GM12878 (cell line): ENCODE results near the gene LIN54. TPM values are rescaled to one million over a fixed set of nuclear protein-coding genes. Genes with fewer than 3 reads are reported as not detected.
A peak's percentile ranks its signal among the peaks of the same experiment; 100 is the strongest.

ENCODE experiments used
- ATAC-seq: fragments of 200-7000 bp; cut with Tn5 transposase; 3 replicates; pipeline ENCODE4 v1.9.1; 2020; ENCODE audit warnings: mild to moderate bottlenecking, moderate library complexity
- BruUV-seq: library from RNA; stranded (reverse); fragments of 400-500 nt; replicated peaks from 2 replicates; lab custom pipeline; 2021; lab: Mats Ljungman, UMichigan
- CTCF ChIA-PET: fragments of 300-600 bp; sonication (Branson Sonifier 250); formaldehyde crosslinking; extraction: SDS; loops from one replicate; lab custom pipeline; 2021; ENCODE audit warnings: inconsistent platforms; lab: Yijun Ruan, JAX
- POLR2A ChIA-PET: fragments of 350-600 bp; formaldehyde crosslinking; extraction: SDS; loops from one replicate; lab custom pipeline; 2021; ENCODE audit warnings: inconsistent platforms; lab: Charles Lee
- RAD21 ChIA-PET: fragments of 300-600 bp; sonication (Branson Sonifier 250); formaldehyde crosslinking; loops from one replicate; lab custom pipeline; 2023; ENCODE audit warnings: antibody characterized with exemption; ENCODE audit not compliant: unreplicated experiment; lab: Charles Lee
- SMC1A ChIA-PET: fragments of 300-600 bp; sonication (Branson Sonifier 250); formaldehyde crosslinking; loops from one replicate; lab custom pipeline; 2023; ENCODE audit not compliant: unreplicated experiment, uncharacterized antibody; lab: Charles Lee
- DNase-seq: peaks from one replicate; pipeline ENCODE4 v3.0.0-alpha.2; 2011; ENCODE audit warnings: low read depth, low spot score
- FAIRE-seq: peaks from 3 replicates; lab custom pipeline; 2011; peaks lifted over from hg19 to GRCh38; lab: Jason Lieb, UNC
- H2AFZ ChIP-seq: 2 replicates; pipeline ENCODE4 v1.6.0; 2011; ENCODE audit warnings: low read depth, low read length, control low read depth; ENCODE audit not compliant: control insufficient read depth
- H3K27ac ChIP-seq: 2 replicates; pipeline ENCODE4 v1.5.1; 2011; ENCODE audit warnings: control low read depth; ENCODE audit not compliant: control insufficient read depth, insufficient read depth
- H3K27me3 ChIP-seq, 2 experiments: replicated peaks in 1 of 2; 2 replicates each; pipeline versions ENCODE4 v1.6.0 to v1.6.1; 2011; ENCODE audit warnings: low read length in 1 of 2; ENCODE audit not compliant: control insufficient read depth in 2 of 2, insufficient read depth in 2 of 2
- H3K36me3 ChIP-seq, 2 experiments: 2 replicates each; pipeline ENCODE4 v1.5.1; 2011; ENCODE audit warnings: low read length in 1 of 2; ENCODE audit not compliant: control insufficient read depth in 2 of 2, insufficient read depth in 2 of 2
- H3K4me1 ChIP-seq: 2 replicates; pipeline ENCODE4 v1.6.1; 2011; ENCODE audit warnings: mild to moderate bottlenecking, low read length, moderate library complexity, mixed read lengths; ENCODE audit not compliant: control insufficient read depth, insufficient read depth
- H3K4me2 ChIP-seq: 2 replicates; pipeline ENCODE4 v1.6.0; 2011; ENCODE audit warnings: control low read depth; ENCODE audit not compliant: control insufficient read depth, insufficient read depth
- H3K4me3 ChIP-seq: fragments of 200-600 bp; sonication (generic); 2 replicates; pipeline ENCODE4 v1.5.1; 2016
- H3K79me2 ChIP-seq: 2 replicates; pipeline ENCODE4 v1.6.0; 2011; ENCODE audit warnings: low read length; ENCODE audit not compliant: control insufficient read depth, insufficient read depth
- H3K9ac ChIP-seq: 2 replicates; pipeline ENCODE4 v1.8.0; 2011; ENCODE audit warnings: low read length, control low read depth, mixed read lengths; ENCODE audit not compliant: control insufficient read depth, insufficient read depth
- H3K9me3 ChIP-seq: replicated peaks from 3 replicates; pipeline ENCODE4 v1.5.1; 2011; ENCODE audit warnings: mild to moderate bottlenecking, low read length; ENCODE audit not compliant: control insufficient read depth, insufficient read depth
- H4K20me1 ChIP-seq: 2 replicates; pipeline ENCODE4 v1.6.0; 2011; ENCODE audit not compliant: control insufficient read depth, insufficient read depth
- ATF7 ChIP-seq: fragments of 450-650 bp; IDR thresholded peaks from 2 replicates; pipeline ENCODE4 v1.6.1; 2016; ENCODE audit warnings: low read depth, mild to moderate bottlenecking
- CREB1 ChIP-seq: IDR thresholded peaks from 2 replicates; pipeline ENCODE4 v1.6.1; 2012; ENCODE audit warnings: low read depth, mild to moderate bottlenecking, inconsistent platforms
- CREM ChIP-seq: IDR thresholded peaks from 2 replicates; pipeline ENCODE4 v1.6.1; 2014; ENCODE audit warnings: antibody characterized with exemption, low read depth
- EP300 ChIP-seq, 2 experiments: fragments of 150-350 bp in 1 of 2; IDR thresholded peaks; 2 replicates each; pipeline ENCODE4 v1.6.1; 2011 to 2012; ENCODE audit warnings: low read depth in 2 of 2, low read length in 2 of 2, borderline replicate concordance in 1 of 2, improper control_type of control experiment in 1 of 2, inconsistent platforms in 1 of 2; ENCODE audit not compliant: control insufficient read depth in 1 of 2
- HDAC6 ChIP-seq: fragments of 200-600 bp; sonication (generic); IDR thresholded peaks from one replicate; pipeline ENCODE4 v1.8.0; 2017; ENCODE audit warnings: antibody characterized with exemption; ENCODE audit not compliant: unreplicated experiment
- IKZF2 ChIP-seq, 2 experiments: fragments of 450-650 bp; IDR thresholded peaks; 2 replicates each; pipeline ENCODE4 v1.6.1; 2017; ENCODE audit warnings: mild to moderate bottlenecking in 2 of 2, moderate library complexity in 2 of 2
- MLLT1 ChIP-seq: fragments of 450-650 bp; IDR thresholded peaks from 2 replicates; pipeline ENCODE4 v1.6.1; 2016; ENCODE audit warnings: mild to moderate bottlenecking
- NBN ChIP-seq: fragments of 450-650 bp; IDR thresholded peaks from 2 replicates; pipeline ENCODE4 v1.6.1; 2016
- NR2F1 ChIP-seq: fragments of 450-650 bp; conservative IDR thresholded peaks from 2 replicates; pipeline ENCODE4 v1.6.1; 2017; ENCODE audit warnings: mild to moderate bottlenecking
- RUNX3 ChIP-seq: IDR thresholded peaks from 2 replicates; pipeline ENCODE4 v1.6.1; 2012; ENCODE audit warnings: low read length, inconsistent platforms
- SKIL ChIP-seq: fragments of 450-650 bp; IDR thresholded peaks from 2 replicates; pipeline ENCODE4 v1.6.1; 2017; ENCODE audit warnings: mild to moderate bottlenecking, low read depth, inconsistent platforms; ENCODE audit not compliant: poor library complexity, severe bottlenecking
- SREBF2 ChIP-seq: IDR thresholded peaks from 2 replicates; pipeline ENCODE4 v1.6.1; 2012; ENCODE audit warnings: mild to moderate bottlenecking, low read length
- WGBS: methylation state at CpG from one replicate; pipeline ENCODE4 v1.1.6; 2016; ENCODE audit warnings: low lambda C conversion rate; ENCODE audit not compliant: insufficient replicate concordance, insufficient coverage; ENCODE audit errors: missing lambda C conversion rate; 5-methylcytosine and 5-hydroxymethylcytosine counted together
- in situ Hi-C: fragments of 300-500 bp; cut with MboI; formaldehyde crosslinking; loops from 9 replicates; pipeline ENCODE4 v1.14.3; 2018; ENCODE audit warnings: mixed read lengths
- intact Hi-C: fragments of 100-400 bp; cut with micrococcal nuclease; formaldehyde crosslinking; loops from one replicate; pipeline ENCODE4 v1.14.2; 2022; ENCODE audit not compliant: unreplicated experiment
- polyA plus RNA-seq, 11 experiments: library from polyadenylated mRNA; depleted of rRNA in 4 of 11; unstranded in 6 of 11; stranded (reverse) in 5 of 11; fragments of >200 nt; fragmentation: Nextera tagmentation in 4 of 11; fragmentation: Illumina TruSeq in 1 of 11; extraction: Ambion mirVana in 4 of 11; extraction: Trizol in 1 of 11; gene quantifications; 1 replicate in 1 of 11; 2 replicates in 10 of 11; pipeline versions ENCODE4 v1.2.1 to v1.2.3, GENCODE V29; 2011 to 2016; ENCODE audit warnings: inconsistent platforms in 2 of 11, missing spikeins in 2 of 11, low read depth in 1 of 11
- total RNA-seq, 4 experiments: library from RNA; depleted of rRNA in 3 of 4; stranded (reverse); fragments of >200 nt in 3 of 4; fragmentation: Illumina TruSeq in 1 of 4; extraction: Trizol in 1 of 4; gene quantifications; 2 replicates each; pipeline versions ENCODE4 v1.2.1 to v1.2.3, GENCODE V29; 2013 to 2021

The LIN54 gene
- total and polyA plus RNA-seq, 10 of the 15 experiments (the other 5 are each of a cell fraction or from before 2014, with no cell fraction given), result 1.5 to 20.4 (median 12.2) TPM

- TF ChIP-seq MLLT1, result peak; percentile 77; the same call in 1 of the 2 replicates
- peak; percentile 81 for TF ChIP-seq NR2F1
- TF ChIP-seq SREBF2, result no peak
These were observed 105.4 kb downstream of the LIN54 start (continued) for GRCh38 chr4:82905205-82905604.

- Histone ChIP-seq H3K27me3 (no peaks in the 10 kb centered on the region), H3K79me2 (peaks cover 28% of the 10 kb centered on the region), H4K20me1 (no peaks in the 10 kb centered on the region), H2AFZ (no peak overlapping the region), H3K4me3 (no peak overlapping the region), H3K4me1 (peaks cover 19% of the 10 kb centered on the region), H3K36me3 (no peaks in the 10 kb centered on the region), H3K4me2 (no peak overlapping the region), H3K9ac (no peak overlapping the region), H3K9me3 (no peaks in the 10 kb centered on the region), H3K27ac (no peak overlapping the region)
- in situ Hi-C loops, result no loop called here
- 0 out of 3 replicates have a peak, but pooled peaks have one; percentile 0 for ATAC-seq
- TF ChIP-seq HDAC6 (no peak), IKZF2 (IDR thresholded peaks at IDR 0.05) (0 out of 4 replicates have a peak, but pooled peaks of 1 of the 2 experiments have one; percentile 9), EP300 (IDR thresholded peaks at IDR 0.05; ENCODE audit: borderline replicate concordance in 1 of 2, control insufficient read depth in 1 of 2, low read depth in 2 of 2, low read length in 2 of 2) (no peak), NBN (0 out of 2 replicates have a peak, but pooled peaks have one; percentile 30), ATF7 (peak; percentile 71), CREB1 (peak; percentile 64), RUNX3 (peak; percentile 54), SKIL (no peak), CREM (peak; percentile 34; the same call in 1 of the 2 replicates)
- no peak for DNase-seq
- ChIA-PET CTCF (interaction anchor here (0.6 kb wide), 1 partner anchor 12 kb away, joined by 3 read pairs; no protein-coding TSS in a partner anchor), POLR2A (interaction anchor here (0.6 to 0.7 kb wide), 2 partner anchors 12 to 358 kb away, joined by 3 to 7 read pairs; no protein-coding TSS in a partner anchor), SMC1A (interaction anchor here (1.2 to 2.4 kb wide), 3 partner anchors 11 to 108 kb away, joined by 3 to 10 read pairs (median 10); partner anchors contain the start of gene LIN54), RAD21 (interaction anchor here (0.6 to 1.8 kb wide), 4 partner anchors 106 to 131 kb away, joined by 3 to 6 read pairs (median 3); partner anchors contain the start of gene COPS4)
- no peak for FAIRE-seq
- BruUV-seq, result no TSS peak
- WGBS, result 99% methylated on average over 4 of the region's 5 CpGs
- intact Hi-C loops, result loop anchor here (5.0 kb wide), 1 partner anchor 379 kb away; the partner anchor contains the start of gene COQ2
These were observed 106.9 kb downstream of the LIN54 start for GRCh38 chr4:82903737-82904136.
